Naive thymus-derived CD4-positive, alpha-beta T cell (primary cell): ENCODE results near the gene DLG2. TPM values are rescaled to one million over a fixed set of nuclear protein-coding genes. Genes with fewer than 3 reads are reported as not detected.

Experiments used
- ATAC-seq: fragments of 150-1000 bp; cut with Tn5 transposase; 2 replicates; pipeline ENCODE4 v1.10.0; 2021; ENCODE audit warnings: mild to moderate bottlenecking, moderate library complexity
- CTCF ChIA-PET: fragments of 350-600 bp; sonication (Branson Sonifier 250); formaldehyde crosslinking; loops from one replicate; lab custom pipeline; 2021; ENCODE audit warnings: antibody characterized with exemption; lab: Charles Lee
- POLR2A ChIA-PET: fragments of 350-600 bp; sonication (Branson Sonifier 250); formaldehyde crosslinking; loops from one replicate; lab custom pipeline; 2021; ENCODE audit warnings: antibody characterized with exemption, inconsistent platforms; lab: Charles Lee
- DNase-seq, 9 donors: peaks; one replicate each; pipeline versions ENCODE4 v3.0.0 to v3.0.0-alpha.2; 2020 to 2022; ENCODE audit warnings: mixed read lengths in 1 of 9
- H3K27ac ChIP-seq: one replicate; pipeline ENCODE4 v1.7.0; 2013; ENCODE audit warnings: mild to moderate bottlenecking, low read depth, low read length, moderate library complexity
- H3K27me3 ChIP-seq, 2 donors: one replicate each; pipeline ENCODE4 v1.7.0; 2013; ENCODE audit warnings: low read length in 2 of 2, mild to moderate bottlenecking in 2 of 2, moderate library complexity in 2 of 2; ENCODE audit not compliant: control insufficient read depth in 2 of 2, insufficient read depth in 2 of 2
- H3K36me3 ChIP-seq, 3 experiments: 1 replicate in 2 of 3; 2 replicates in 1 of 3; pipeline ENCODE4 v1.7.0; 2013; ENCODE audit warnings: low read length in 3 of 3, mild to moderate bottlenecking in 3 of 3, moderate library complexity in 1 of 3; ENCODE audit not compliant: insufficient read depth in 3 of 3, control insufficient read depth in 2 of 3
- H3K4me1 ChIP-seq, 2 donors: one replicate each; pipeline ENCODE4 v1.7.0; 2013; ENCODE audit warnings: low read length in 2 of 2, mild to moderate bottlenecking in 2 of 2, moderate library complexity in 1 of 2; ENCODE audit not compliant: control insufficient read depth in 2 of 2, insufficient read depth in 2 of 2
- H3K4me3 ChIP-seq: 2 replicates; pipeline ENCODE4 v1.7.0; 2013; ENCODE audit warnings: mild to moderate bottlenecking, low read length
- H3K9me3 ChIP-seq, 3 experiments: 1 replicate in 2 of 3; 2 replicates in 1 of 3; pipeline ENCODE4 v1.7.0; 2013; ENCODE audit warnings: low read length in 3 of 3; ENCODE audit not compliant: control insufficient read depth in 2 of 3
- H3K27ac Mint-ChIP-seq, 9 donors: one replicate each; pipeline ENCODE4 v1.8.0; 2020 to 2022; ENCODE audit warnings: mixed read lengths in 9 of 9, mild to moderate bottlenecking in 8 of 9, moderate library complexity in 5 of 9, inconsistent platforms in 2 of 9
- H3K27me3 Mint-ChIP-seq, 5 donors: one replicate each; pipeline ENCODE4 v1.8.0; 2021 to 2022; ENCODE audit warnings: mixed read lengths in 5 of 5, mild to moderate bottlenecking in 1 of 5
- H3K36me3 Mint-ChIP-seq, 5 donors: one replicate each; pipeline ENCODE4 v1.8.0; 2020 to 2022; ENCODE audit warnings: mixed read lengths in 5 of 5, mild to moderate bottlenecking in 3 of 5, inconsistent platforms in 1 of 5
- H3K4me1 Mint-ChIP-seq, 7 donors: one replicate each; pipeline ENCODE4 v1.8.0; 2020 to 2022; ENCODE audit warnings: mixed read lengths in 7 of 7, mild to moderate bottlenecking in 3 of 7, inconsistent platforms in 1 of 7
- H3K4me3 Mint-ChIP-seq, 10 donors: one replicate each; pipeline ENCODE4 v1.8.0; 2020 to 2022; ENCODE audit warnings: mild to moderate bottlenecking in 10 of 10, mixed read lengths in 10 of 10, moderate library complexity in 6 of 10, inconsistent platforms in 2 of 10
- H3K9me3 Mint-ChIP-seq, 11 donors: one replicate each; pipeline ENCODE4 v1.8.0; 2020 to 2022; ENCODE audit warnings: mixed read lengths in 11 of 11, mild to moderate bottlenecking in 4 of 11, inconsistent platforms in 1 of 11, moderate library complexity in 1 of 11
- intact Hi-C, 2 donors: fragments of 100-400 bp; cut with micrococcal nuclease; formaldehyde crosslinking; loops; one replicate each; pipeline ENCODE4 v1.15.1; 2023
- polyA plus RNA-seq, 2 donors: library from polyadenylated mRNA; unstranded; fragments of 300-500 nt; fragmentation: Illumina TruSeq; gene quantifications; one replicate each; pipeline ENCODE4 v1.2.3, GENCODE V29; 2021
- total RNA-seq, 6 experiments: library from RNA in 5 of 6; stranded (reverse) in 5 of 6; gene quantifications; 1 replicate in 5 of 6; 2 replicates in 1 of 6; pipeline ENCODE4 v1.2.3 and lab custom pipeline; 2021 to 2026

The DLG2 gene
- total and polyA plus RNA-seq, 7 experiments from 2014 or later, result 0.64 to 6.1 (median 3.7) TPM

GRCh38 chr11:85595285-85595884 is 31.8 kb downstream of the DLG2 start:
- POLR2A ChIA-PET, result no interaction called here

DNA sequence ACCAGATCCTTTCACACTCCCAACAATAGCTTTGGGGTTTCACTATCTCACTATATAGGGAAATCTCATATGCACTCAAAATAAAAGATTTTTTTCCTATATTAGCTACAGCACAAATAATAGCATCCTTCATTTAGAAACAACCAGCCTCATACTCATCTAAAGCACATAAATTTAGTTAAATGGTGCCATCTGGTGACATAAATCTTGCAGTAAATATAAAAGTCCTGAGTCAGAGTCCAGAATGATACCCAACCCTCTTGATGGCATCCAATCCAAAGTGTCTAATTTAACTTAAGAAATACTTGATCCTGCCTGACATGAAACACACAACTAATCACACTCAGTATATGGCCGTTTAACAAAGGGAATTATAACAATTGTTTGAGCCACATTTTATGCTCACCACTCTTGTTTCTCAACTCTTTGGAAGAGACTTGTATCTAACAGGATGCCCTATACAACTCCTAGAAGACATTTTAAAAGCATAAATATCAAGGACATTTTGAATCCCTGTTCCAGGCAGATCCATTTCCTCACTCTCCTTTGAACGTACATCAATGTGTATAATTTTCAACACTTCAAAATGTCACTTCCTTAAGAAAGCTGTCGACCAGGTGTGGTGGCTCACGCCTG is 36.2 kb downstream of the DLG2 start:
- intact Hi-C loops, result loop anchor here (5.0 to 10.0 kb wide), 3 partner anchors 354 to 1034 kb away; no protein-coding TSS in a partner anchor
- no peak overlapping the region for H3K27ac Mint-ChIP-seq
- H3K9me3 ChIP-seq, result no peaks in the 10 kb centered on the region
- H3K27me3 Mint-ChIP-seq, result peaks cover 0 to 28% (median 13%) of the 10 kb centered on the region in 5 donors
- no peak overlapping the region for H3K27ac ChIP-seq
- no peak overlapping the region for H3K4me3 ChIP-seq
- peaks cover 0 to 9% (median 7%) of the 10 kb centered on the region in 5 donors for H3K36me3 Mint-ChIP-seq
- H3K4me3 Mint-ChIP-seq, result no peak overlapping the region
- H3K27me3 ChIP-seq, result peaks cover 0 to 3% of the 10 kb centered on the region in 2 donors
- ChIA-PET POLR2A (no interaction called here), CTCF (no interaction called here)
- peaks cover 0 to 32% (median 9%) of the 10 kb centered on the region in 11 donors for H3K9me3 Mint-ChIP-seq
- ATAC-seq (no peak), DNase-seq (no peak)
- no peaks in the 10 kb centered on the region for H3K4me1 Mint-ChIP-seq
- H3K4me1 ChIP-seq, result no peaks in the 10 kb centered on the region
- H3K36me3 ChIP-seq, result no peaks in the 10 kb centered on the region

More at GRCh38 chr11:85595285-85595884, 31.8 kb downstream of the DLG2 start:
- Mint-ChIP-seq H3K4me3 (no peak overlapping the region), H3K4me1 (no peaks in the 10 kb centered on the region), H3K27ac (no peak overlapping the region), H3K9me3 (no peaks in the 10 kb centered on the region), H3K27me3 (peaks cover 0 to 19% (median 0%) of the 10 kb centered on the region in 5 donors), H3K36me3 (no peaks in the 10 kb centered on the region)
- DNase-seq, result peak in 7 of 9 donors; percentile 19 to 65 (median 49)
- Histone ChIP-seq H3K27me3 (no peaks in the 10 kb centered on the region), H3K4me3 (no peak overlapping the region), H3K36me3 (no peaks in the 10 kb centered on the region), H3K4me1 (no peaks in the 10 kb centered on the region), H3K9me3 (no peaks in the 10 kb centered on the region), H3K27ac (no peak overlapping the region)
- intact Hi-C loops, result loop anchor here (1.0 to 10.0 kb wide), 19 partner anchors 33 to 1223 kb away; partner anchors contain the start of genes TMEM126B (in 2 of the 2), CCDC83 (in 1 of the 2) and TMEM126A (in 1 of the 2)
- ATAC-seq, result peak; percentile 73
- CTCF ChIA-PET, result interaction anchor here (0.7 to 0.9 kb wide), 3 partner anchors 64 to 673 kb away, joined by 3 read pairs; no protein-coding TSS in a partner anchor

GRCh38 chr11:85589373-85589772 is 37.8 kb downstream of the DLG2 start:
- no peak overlapping the region for H3K4me3 Mint-ChIP-seq
- ChIA-PET CTCF (no interaction called here), POLR2A (no interaction called here)
- peaks cover 0 to 28% (median 13%) of the 10 kb centered on the region in 5 donors for H3K27me3 Mint-ChIP-seq
- ATAC-seq, result no peak
- H3K36me3 Mint-ChIP-seq, result peaks cover 0 to 9% (median 7%) of the 10 kb centered on the region in 5 donors
- H3K4me1 Mint-ChIP-seq, result no peaks in the 10 kb centered on the region
- H3K36me3 ChIP-seq, result no peaks in the 10 kb centered on the region
- H3K27ac Mint-ChIP-seq, result no peak overlapping the region
- H3K27ac ChIP-seq, result no peak overlapping the region
- no peaks in the 10 kb centered on the region for H3K4me1 ChIP-seq
- intact Hi-C loops, result no loop called here
- DNase-seq, result no peak
- H3K27me3 ChIP-seq, result peaks cover 0 to 3% of the 10 kb centered on the region in 2 donors
- no peaks in the 10 kb centered on the region for H3K9me3 ChIP-seq
- H3K4me3 ChIP-seq, result no peak overlapping the region
- H3K9me3 Mint-ChIP-seq, result peaks cover 0 to 35% (median 9%) of the 10 kb centered on the region in 11 donors

- H3K27ac Mint-ChIP-seq, result no peak overlapping the region
- Histone ChIP-seq H3K27ac (no peak overlapping the region), H3K27me3 (peaks cover 0 to 3% of the 10 kb centered on the region in 2 donors), H3K4me1 (no peaks in the 10 kb centered on the region), H3K4me3 (no peak overlapping the region), H3K9me3 (no peaks in the 10 kb centered on the region), H3K36me3 (no peaks in the 10 kb centered on the region)
- ChIA-PET POLR2A (no interaction called here), CTCF (no interaction called here)
- peaks cover 0 to 11% (median 8%) of the 10 kb centered on the region in 5 donors for H3K27me3 Mint-ChIP-seq
- peaks cover 0 to 22% (median 6%) of the 10 kb centered on the region in 11 donors for H3K9me3 Mint-ChIP-seq
- DNase-seq, result no peak
- H3K4me1 Mint-ChIP-seq, result no peaks in the 10 kb centered on the region
- intact Hi-C loops, result no loop called here
- no peak overlapping the region for H3K4me3 Mint-ChIP-seq
- peaks cover 0 to 10% (median 0%) of the 10 kb centered on the region in 5 donors for H3K36me3 Mint-ChIP-seq
- no peak for ATAC-seq
Observed at GRCh38 chr11:85582111-85582510, 45.0 kb downstream of the DLG2 start.

DNA sequence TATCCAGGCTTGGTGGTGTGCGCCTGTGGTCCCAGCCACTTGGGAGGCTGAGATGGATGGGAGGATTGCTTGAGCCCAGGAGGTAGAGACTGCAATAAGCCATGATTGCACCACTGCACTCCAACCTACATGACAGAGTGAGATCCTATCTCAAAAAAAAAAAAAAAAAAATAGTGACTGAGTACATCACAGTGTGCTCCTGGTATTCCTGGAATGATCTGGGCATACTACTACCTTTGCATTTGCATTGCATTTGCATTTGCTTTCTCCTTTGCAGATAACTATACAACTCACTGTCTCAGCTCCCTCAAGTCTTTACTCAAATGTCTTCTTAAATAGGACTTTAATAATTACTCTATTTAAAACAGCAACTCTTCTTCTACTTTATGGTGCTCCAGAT is 51.8 kb downstream of the DLG2 start:
- intact Hi-C loops, result no loop called here
- Histone ChIP-seq H3K27me3 (no peaks in the 10 kb centered on the region), H3K27ac (no peak overlapping the region), H3K4me3 (no peak overlapping the region), H3K36me3 (no peaks in the 10 kb centered on the region), H3K4me1 (no peaks in the 10 kb centered on the region), H3K9me3 (no peaks in the 10 kb centered on the region)
- Mint-ChIP-seq H3K4me1 (no peaks in the 10 kb centered on the region), H3K9me3 (peaks cover 0 to 17% (median 4%) of the 10 kb centered on the region in 11 donors), H3K4me3 (no peak overlapping the region), H3K27ac (no peak overlapping the region), H3K27me3 (peaks cover 3 to 28% (median 14%) of the 10 kb centered on the region in 5 donors), H3K36me3 (peaks cover 0 to 19% (median 8%) of the 10 kb centered on the region in 5 donors)
- no peak for DNase-seq
- POLR2A ChIA-PET, result no interaction called here
- CTCF ChIA-PET, result interaction anchor here (0.6 kb wide), 1 partner anchor 1094 kb away, joined by 4 read pairs; no protein-coding TSS in a partner anchor
- ATAC-seq, result no peak

- peaks cover 3 to 27% (median 16%) of the 10 kb centered on the region in 5 donors for H3K27me3 Mint-ChIP-seq
- peaks cover 0 to 4% (median 0%) of the 10 kb centered on the region in 7 donors for H3K4me1 Mint-ChIP-seq
- ChIA-PET CTCF (no interaction called here), POLR2A (no interaction called here)
- H3K27me3 ChIP-seq, result no peaks in the 10 kb centered on the region
- no peak overlapping the region for H3K27ac ChIP-seq
- intact Hi-C loops, result no loop called here
- peaks cover 0 to 16% (median 9%) of the 10 kb centered on the region in 5 donors for H3K36me3 Mint-ChIP-seq
- no peaks in the 10 kb centered on the region for H3K9me3 ChIP-seq
- no peak overlapping the region for H3K4me3 ChIP-seq
- DNase-seq (no peak), ATAC-seq (no peak)
- no peaks in the 10 kb centered on the region for H3K4me1 ChIP-seq
- H3K36me3 ChIP-seq, result no peaks in the 10 kb centered on the region
- H3K27ac Mint-ChIP-seq, result no peak overlapping the region
- peaks cover 0 to 10% (median 0%) of the 10 kb centered on the region in 11 donors for H3K9me3 Mint-ChIP-seq
- no peak overlapping the region for H3K4me3 Mint-ChIP-seq
Observed at GRCh38 chr11:85572056-85572455, 55.1 kb downstream of the DLG2 start.
